ENCODE results near the gene ABLIM1. TPM values are rescaled to one million over a fixed set of nuclear protein-coding genes. Genes with fewer than 3 reads are reported as not detected.

The ABLIM1 gene
- polyA plus RNA-seq, 2 donors = 104 to 121 TPM

- no peak overlapping the region for H3K4me3 ChIP-seq (ENCODE audit: low read depth in 1 of 2, low read length in 2 of 2)
- H3K9me3 ChIP-seq (ENCODE audit: control insufficient read depth in 2 of 2, insufficient read depth in 1 of 2, low read depth in 1 of 2, low read length in 1 of 2) = no peaks in the 10 kb centered on the region
- H3K36me3 ChIP-seq (ENCODE audit: control insufficient read depth in 2 of 2, insufficient read depth in 2 of 2, low read length in 1 of 2) = no peaks in the 10 kb centered on the region
- no peaks in the 10 kb centered on the region for H3K27me3 ChIP-seq (ENCODE audit: control insufficient read depth in 1 of 2, insufficient read depth in 2 of 2, low read length in 2 of 2)
- H3K4me1 ChIP-seq (ENCODE audit: control insufficient read depth in 2 of 2, insufficient read depth in 2 of 2, low read length in 1 of 2) = no peaks in the 10 kb centered on the region
- 36 to 43% methylated on average over 1 of the region's 1 CpG for WGBS, 2 donors
- no peak overlapping the region for H3K27ac ChIP-seq (ENCODE audit: low read depth in 2 of 2, low read length in 1 of 2)
Measured at GRCh38 chr10:114691442-114691941, 33.4 kb upstream of the ABLIM1 start.

- Histone ChIP-seq H3K4me3 (ENCODE audit: low read depth in 1 of 2, low read length in 2 of 2) (no peak overlapping the region), H3K9me3 (ENCODE audit: control insufficient read depth in 2 of 2, insufficient read depth in 1 of 2, low read depth in 1 of 2, low read length in 1 of 2) (no peaks in the 10 kb centered on the region), H3K27me3 (ENCODE audit: control insufficient read depth in 1 of 2, insufficient read depth in 2 of 2, low read length in 2 of 2) (no peaks in the 10 kb centered on the region), H3K4me1 (ENCODE audit: control insufficient read depth in 2 of 2, insufficient read depth in 2 of 2, low read length in 1 of 2) (peaks cover 0 to 6% of the 10 kb centered on the region in 2 donors), H3K36me3 (ENCODE audit: control insufficient read depth in 2 of 2, insufficient read depth in 2 of 2, low read length in 1 of 2) (no peaks in the 10 kb centered on the region), H3K27ac (ENCODE audit: low read depth in 2 of 2, low read length in 1 of 2) (no peak overlapping the region)
- 60 to 62% methylated on average over 5 of the region's 5 CpGs for WGBS, 2 donors
Measured at GRCh38 chr10:114688786-114689185, 30.7 kb upstream of the ABLIM1 start.

DNA sequence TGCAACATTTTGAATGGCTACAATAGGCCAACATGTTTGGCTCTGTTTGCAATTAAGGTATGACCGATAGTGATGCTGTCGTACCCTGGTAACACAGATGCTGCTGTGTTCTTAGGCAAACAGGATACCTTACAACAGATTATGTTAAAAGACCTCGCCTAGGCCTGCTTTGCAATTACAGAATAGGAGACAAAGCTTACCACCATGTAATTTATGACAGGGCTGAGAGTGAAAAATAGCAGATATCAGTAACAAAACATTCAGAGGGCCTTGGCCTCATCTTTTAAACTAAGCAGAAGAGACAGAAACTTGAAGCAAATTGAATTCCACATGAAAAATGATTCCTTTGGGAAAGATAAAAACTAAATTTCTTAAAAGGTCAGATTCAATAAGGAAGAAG lies 29.4 kb upstream of the ABLIM1 start:
- H3K36me3 ChIP-seq (ENCODE audit: control insufficient read depth in 2 of 2, insufficient read depth in 2 of 2, low read length in 1 of 2) = no peaks in the 10 kb centered on the region
- H3K4me3 ChIP-seq (ENCODE audit: low read depth in 1 of 2, low read length in 2 of 2) = no peak overlapping the region
- H3K27ac ChIP-seq (ENCODE audit: low read depth in 2 of 2, low read length in 1 of 2) = no peak overlapping the region
- no peaks in the 10 kb centered on the region for H3K27me3 ChIP-seq (ENCODE audit: control insufficient read depth in 1 of 2, insufficient read depth in 2 of 2, low read length in 2 of 2)
- peaks cover 0 to 6% of the 10 kb centered on the region in 2 donors for H3K4me1 ChIP-seq (ENCODE audit: control insufficient read depth in 2 of 2, insufficient read depth in 2 of 2, low read length in 1 of 2)
- H3K9me3 ChIP-seq (ENCODE audit: control insufficient read depth in 2 of 2, insufficient read depth in 1 of 2, low read depth in 1 of 2, low read length in 1 of 2) = no peaks in the 10 kb centered on the region
- 79 to 89% methylated on average over 3 of the region's 3 CpGs for WGBS, 2 donors

DNA sequence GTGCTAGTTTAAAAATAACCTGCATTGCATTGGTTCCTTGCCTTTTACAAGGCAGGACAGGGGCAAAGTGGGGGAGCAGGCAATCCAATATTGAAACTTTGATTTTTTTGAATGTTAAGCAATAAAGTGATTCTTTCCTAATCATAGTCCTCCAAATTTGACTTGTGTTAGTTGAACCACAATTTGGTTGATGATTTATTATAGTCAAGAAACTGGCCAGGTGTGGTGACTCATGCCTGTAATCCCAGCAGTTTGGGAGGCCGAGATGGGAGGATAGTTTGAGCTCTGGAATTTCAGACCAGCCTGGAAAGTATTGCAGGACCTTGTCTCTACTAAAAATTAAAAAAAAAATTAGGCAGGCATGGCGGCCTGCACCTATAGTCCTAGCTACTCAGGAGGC lies 27.9 kb upstream of the ABLIM1 start:
- WGBS, 2 donors = 66 to 79% methylated on average over 2 of the region's 2 CpGs
- peaks cover 0 to 8% of the 10 kb centered on the region in 2 donors for H3K4me1 ChIP-seq (ENCODE audit: control insufficient read depth in 2 of 2, insufficient read depth in 2 of 2, low read length in 1 of 2)
- no peak overlapping the region for H3K27ac ChIP-seq (ENCODE audit: low read depth in 2 of 2, low read length in 1 of 2)
- H3K4me3 ChIP-seq (ENCODE audit: low read depth in 1 of 2, low read length in 2 of 2) = no peak overlapping the region
- H3K9me3 ChIP-seq (ENCODE audit: control insufficient read depth in 2 of 2, insufficient read depth in 1 of 2, low read depth in 1 of 2, low read length in 1 of 2) = no peaks in the 10 kb centered on the region
- H3K27me3 ChIP-seq (ENCODE audit: control insufficient read depth in 1 of 2, insufficient read depth in 2 of 2, low read length in 2 of 2) = no peaks in the 10 kb centered on the region
- H3K36me3 ChIP-seq (ENCODE audit: control insufficient read depth in 2 of 2, insufficient read depth in 2 of 2, low read length in 1 of 2) = no peaks in the 10 kb centered on the region

DNA sequence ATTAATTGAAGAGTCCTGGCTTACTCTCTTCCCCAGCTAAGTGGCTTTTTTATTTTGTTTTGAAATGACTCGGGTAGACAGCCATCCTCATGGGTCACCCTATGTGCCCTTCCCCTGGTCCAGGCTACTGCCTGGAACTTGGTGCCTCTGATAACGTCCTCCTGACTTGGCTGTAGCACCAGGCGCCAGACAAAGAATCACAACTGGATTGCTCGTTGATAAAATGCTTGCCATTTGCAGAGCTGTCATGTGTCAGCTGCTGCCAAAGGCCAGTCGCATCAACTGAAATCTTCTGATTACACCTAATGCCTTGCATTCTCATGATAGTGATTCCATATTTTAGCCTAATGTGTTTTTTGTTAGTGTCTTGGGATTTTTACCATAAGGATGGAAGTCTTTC lies 27.4 kb upstream of the ABLIM1 start:
- H3K4me3 ChIP-seq (ENCODE audit: low read depth in 1 of 2, low read length in 2 of 2) = no peak overlapping the region
- H3K27ac ChIP-seq (ENCODE audit: low read depth in 2 of 2, low read length in 1 of 2) = peak overlapping the region; percentile 19 to 76
- no peaks in the 10 kb centered on the region for H3K27me3 ChIP-seq (ENCODE audit: control insufficient read depth in 1 of 2, insufficient read depth in 2 of 2, low read length in 2 of 2)
- peaks cover 0 to 8% of the 10 kb centered on the region in 2 donors for H3K4me1 ChIP-seq (ENCODE audit: control insufficient read depth in 2 of 2, insufficient read depth in 2 of 2, low read length in 1 of 2)
- no peaks in the 10 kb centered on the region for H3K9me3 ChIP-seq (ENCODE audit: control insufficient read depth in 2 of 2, insufficient read depth in 1 of 2, low read depth in 1 of 2, low read length in 1 of 2)
- 54 to 71% methylated on average over 5 of the region's 5 CpGs for WGBS, 2 donors
- no peaks in the 10 kb centered on the region for H3K36me3 ChIP-seq (ENCODE audit: control insufficient read depth in 2 of 2, insufficient read depth in 2 of 2, low read length in 1 of 2)

DNA sequence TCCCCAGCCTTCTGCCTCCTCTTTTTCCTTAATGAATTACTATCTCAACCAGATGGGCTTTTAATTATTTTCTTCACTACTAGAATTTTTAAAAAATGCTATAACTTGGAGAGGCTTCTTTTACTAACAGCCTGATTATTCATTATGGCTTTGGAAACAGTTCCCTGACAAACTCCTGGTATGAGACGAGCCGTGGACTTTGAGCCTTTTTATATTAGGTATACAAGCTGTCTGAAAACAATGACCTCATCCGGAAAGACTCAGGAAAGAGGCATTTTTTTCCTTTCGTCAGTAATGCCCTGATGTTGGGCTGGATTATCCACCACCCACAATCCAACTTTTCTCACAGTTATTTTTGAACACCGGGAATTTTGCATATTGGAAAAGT lies 26.7 kb upstream of the ABLIM1 start:
- 13 to 14% methylated on average over 5 of the region's 5 CpGs for WGBS, 2 donors
- Histone ChIP-seq H3K27me3 (ENCODE audit: control insufficient read depth in 1 of 2, insufficient read depth in 2 of 2, low read length in 2 of 2) (no peaks in the 10 kb centered on the region), H3K4me3 (ENCODE audit: low read depth in 1 of 2, low read length in 2 of 2) (peak overlapping the region in 1 of 2 donors; percentile 66), H3K4me1 (ENCODE audit: control insufficient read depth in 2 of 2, insufficient read depth in 2 of 2, low read length in 1 of 2) (peaks cover 0 to 8% of the 10 kb centered on the region in 2 donors), H3K36me3 (ENCODE audit: control insufficient read depth in 2 of 2, insufficient read depth in 2 of 2, low read length in 1 of 2) (no peaks in the 10 kb centered on the region), H3K27ac (ENCODE audit: low read depth in 2 of 2, low read length in 1 of 2) (peak overlapping the region in 1 of 2 donors; percentile 19), H3K9me3 (ENCODE audit: control insufficient read depth in 2 of 2, insufficient read depth in 1 of 2, low read depth in 1 of 2, low read length in 1 of 2) (no peaks in the 10 kb centered on the region)

GRCh38 chr10:114684084-114684821 lies 26.2 kb upstream of the ABLIM1 start:
- H3K4me1 ChIP-seq (ENCODE audit: control insufficient read depth in 2 of 2, insufficient read depth in 2 of 2, low read length in 1 of 2) = peaks cover 0 to 8% of the 10 kb centered on the region in 2 donors
- no peaks in the 10 kb centered on the region for H3K27me3 ChIP-seq (ENCODE audit: control insufficient read depth in 1 of 2, insufficient read depth in 2 of 2, low read length in 2 of 2)
- H3K9me3 ChIP-seq (ENCODE audit: control insufficient read depth in 2 of 2, insufficient read depth in 1 of 2, low read depth in 1 of 2, low read length in 1 of 2) = no peaks in the 10 kb centered on the region
- WGBS, 2 donors = 21 to 26% methylated on average over 12 of the region's 12 CpGs
- peak overlapping the region; percentile 53 to 66 for H3K4me3 ChIP-seq (ENCODE audit: low read depth in 1 of 2, low read length in 2 of 2)
- H3K27ac ChIP-seq (ENCODE audit: low read depth in 2 of 2, low read length in 1 of 2) = peak overlapping the region; percentile 86 to 94
- H3K36me3 ChIP-seq (ENCODE audit: control insufficient read depth in 2 of 2, insufficient read depth in 2 of 2, low read length in 1 of 2) = no peaks in the 10 kb centered on the region

GRCh38 chr10:114683593-114683992 lies 25.5 kb upstream of the ABLIM1 start:
- Histone ChIP-seq H3K36me3 (ENCODE audit: control insufficient read depth in 2 of 2, insufficient read depth in 2 of 2, low read length in 1 of 2) (no peaks in the 10 kb centered on the region), H3K4me3 (ENCODE audit: low read depth in 1 of 2, low read length in 2 of 2) (peak overlapping the region; percentile 53 to 66), H3K27ac (ENCODE audit: low read depth in 2 of 2, low read length in 1 of 2) (peak overlapping the region; percentile 94 to 96), H3K9me3 (ENCODE audit: control insufficient read depth in 2 of 2, insufficient read depth in 1 of 2, low read depth in 1 of 2, low read length in 1 of 2) (no peaks in the 10 kb centered on the region), H3K27me3 (ENCODE audit: control insufficient read depth in 1 of 2, insufficient read depth in 2 of 2, low read length in 2 of 2) (no peaks in the 10 kb centered on the region), H3K4me1 (ENCODE audit: control insufficient read depth in 2 of 2, insufficient read depth in 2 of 2, low read length in 1 of 2) (peaks cover 0 to 8% of the 10 kb centered on the region in 2 donors)
- 50 to 72% methylated on average over 9 of the region's 9 CpGs for WGBS, 2 donors

GRCh38 chr10:114683162-114683561 lies 25.1 kb upstream of the ABLIM1 start:
- WGBS, 2 donors = 43 to 57% methylated on average over 10 of the region's 10 CpGs
- H3K4me3 ChIP-seq (ENCODE audit: low read depth in 1 of 2, low read length in 2 of 2) = peak overlapping the region; percentile 53 to 66
- no peaks in the 10 kb centered on the region for H3K36me3 ChIP-seq (ENCODE audit: control insufficient read depth in 2 of 2, insufficient read depth in 2 of 2, low read length in 1 of 2)
- H3K4me1 ChIP-seq (ENCODE audit: control insufficient read depth in 2 of 2, insufficient read depth in 2 of 2, low read length in 1 of 2) = peaks cover 0 to 8% of the 10 kb centered on the region in 2 donors
- no peaks in the 10 kb centered on the region for H3K9me3 ChIP-seq (ENCODE audit: control insufficient read depth in 2 of 2, insufficient read depth in 1 of 2, low read depth in 1 of 2, low read length in 1 of 2)
- H3K27ac ChIP-seq (ENCODE audit: low read depth in 2 of 2, low read length in 1 of 2) = peak overlapping the region; percentile 94 to 96
- no peaks in the 10 kb centered on the region for H3K27me3 ChIP-seq (ENCODE audit: control insufficient read depth in 1 of 2, insufficient read depth in 2 of 2, low read length in 2 of 2)

GRCh38 chr10:114682532-114682931 lies 24.5 kb upstream of the ABLIM1 start:
- H3K27me3 ChIP-seq (ENCODE audit: control insufficient read depth in 1 of 2, insufficient read depth in 2 of 2, low read length in 2 of 2) = no peaks in the 10 kb centered on the region
- H3K4me3 ChIP-seq (ENCODE audit: low read depth in 1 of 2, low read length in 2 of 2) = peak overlapping the region in 1 of 2 donors; percentile 66
- H3K27ac ChIP-seq (ENCODE audit: low read depth in 2 of 2, low read length in 1 of 2) = peak overlapping the region in 1 of 2 donors; percentile 35
- H3K36me3 ChIP-seq (ENCODE audit: control insufficient read depth in 2 of 2, insufficient read depth in 2 of 2, low read length in 1 of 2) = no peaks in the 10 kb centered on the region
- WGBS, 2 donors = 13 to 23% methylated on average over 4 of the region's 4 CpGs
- H3K9me3 ChIP-seq (ENCODE audit: control insufficient read depth in 2 of 2, insufficient read depth in 1 of 2, low read depth in 1 of 2, low read length in 1 of 2) = no peaks in the 10 kb centered on the region
- H3K4me1 ChIP-seq (ENCODE audit: control insufficient read depth in 2 of 2, insufficient read depth in 2 of 2, low read length in 1 of 2) = peaks cover 0 to 8% of the 10 kb centered on the region in 2 donors

Data from esophagus (tissue), 2 donors.